GM19324 (cell line): ENCODE measurements around the gene SEMA5A.

ENCODE experiments used
- ATAC-seq: cut with Tn5 transposase; IDR thresholded peaks from one replicate; pipeline ENCODE4 v1.9.1; 2021; ENCODE audit warnings: mild to moderate bottlenecking, moderate library complexity; ENCODE audit not compliant: unreplicated experiment, low FRiP score

The SEMA5A gene

GRCh38 chr5:9297134-9297533 is 248.7 kb downstream of the SEMA5A start:
- ATAC-seq, result no peak

- no peak for ATAC-seq
These were observed 250.4 kb downstream of the SEMA5A start for GRCh38 chr5:9295466-9295801.

GRCh38 chr5:9294793-9295465 is 250.9 kb downstream of the SEMA5A start:
- no peak for ATAC-seq

- ATAC-seq, result no peak
These were observed 257.6 kb downstream of the SEMA5A start for GRCh38 chr5:9288234-9288633.

GRCh38 chr5:9284781-9285307 is 261.0 kb downstream of the SEMA5A start:
- no peak for ATAC-seq

GRCh38 chr5:9284272-9284671 is 261.6 kb downstream of the SEMA5A start:
- ATAC-seq, result no peak

- ATAC-seq, result no peak
These were observed 262.4 kb downstream of the SEMA5A start for GRCh38 chr5:9283473-9283872.

GRCh38 chr5:9283021-9283420 is 262.9 kb downstream of the SEMA5A start:
- no peak for ATAC-seq

- ATAC-seq, result no peak
These were observed 263.7 kb downstream of the SEMA5A start for GRCh38 chr5:9282211-9282610.

- ATAC-seq, result no peak
These were observed 266.1 kb downstream of the SEMA5A start for GRCh38 chr5:9279774-9280173.

GRCh38 chr5:9278921-9279603 is 266.8 kb downstream of the SEMA5A start:
- ATAC-seq, result no peak

- ATAC-seq, result no peak
These were observed 276.9 kb downstream of the SEMA5A start for GRCh38 chr5:9269014-9269413.

- no peak for ATAC-seq
These were observed 277.6 kb downstream of the SEMA5A start for GRCh38 chr5:9268226-9268625.

- no peak for ATAC-seq
These were observed 280.2 kb downstream of the SEMA5A start for GRCh38 chr5:9265441-9266287.

- no peak for ATAC-seq
These were observed 281.6 kb downstream of the SEMA5A start for GRCh38 chr5:9264301-9264700.

GRCh38 chr5:9263656-9264055 is 282.2 kb downstream of the SEMA5A start:
- no peak for ATAC-seq

- no peak for ATAC-seq
These were observed 294.4 kb downstream of the SEMA5A start for GRCh38 chr5:9251379-9251980.

- ATAC-seq, result no peak
These were observed 296.6 kb downstream of the SEMA5A start for GRCh38 chr5:9249231-9249630.

GRCh38 chr5:9245071-9245470 is 300.8 kb downstream of the SEMA5A start:
- ATAC-seq, result no peak

- no peak for ATAC-seq
These were observed 301.5 kb downstream of the SEMA5A start for GRCh38 chr5:9244417-9244816.
